ENCODE measurements around the gene AKR1C8.

The AKR1C8 gene

GRCh38 chr10:5107860-5108526 lies 77.0 kb downstream of the AKR1C8 start:
- DNase-seq (ENCODE audit: low read depth), result no peak
- H3K4me3 ChIP-seq (ENCODE audit: low read length), result no peak overlapping the region
- TF ChIP-seq CTCF (IDR thresholded peaks at IDR 0.05; ENCODE audit: insufficient read depth, low read depth, low read length, missing control alignments), result no peak

GRCh38 chr10:5106553-5106952 lies 78.4 kb downstream of the AKR1C8 start:
- H3K4me3 ChIP-seq (ENCODE audit: low read length), result no peak overlapping the region
- no peak for DNase-seq (ENCODE audit: low read depth)
- no peak for TF ChIP-seq CTCF (IDR thresholded peaks at IDR 0.05; ENCODE audit: insufficient read depth, low read depth, low read length, missing control alignments)

GRCh38 chr10:5105626-5106025 lies 79.3 kb downstream of the AKR1C8 start:
- DNase-seq (ENCODE audit: low read depth), result no peak
- TF ChIP-seq CTCF (IDR thresholded peaks at IDR 0.05; ENCODE audit: insufficient read depth, low read depth, low read length, missing control alignments), result no peak

More at GRCh38 chr10:5105626-5106025, 79.3 kb downstream of the AKR1C8 start:
- H3K4me3 ChIP-seq (ENCODE audit: low read length), result no peak overlapping the region

Measured in epithelial cell of esophagus (primary cell).